DND-41 (cell line): Measurements from ENCODE around the gene PRKCD.

Experiments used
- ATAC-seq: fragments of 200-7000 bp; cut with Tn5 transposase; 3 replicates; pipeline ENCODE4 v1.9.1; 2021; ENCODE audit warnings: low read depth; ENCODE audit not compliant: insufficient read depth
- DNase-seq: peaks from one replicate; pipeline ENCODE4 v3.0.0-alpha.2; 2020
- H2AFZ ChIP-seq: 2 replicates; pipeline ENCODE4 v1.6.0; 2012; ENCODE audit warnings: low read depth, low read length
- H3K27ac ChIP-seq: 2 replicates; pipeline ENCODE4 v1.5.1; 2012; ENCODE audit warnings: low read length, inconsistent platforms
- H3K27me3 ChIP-seq: fragments of 200-600 bp; sonication (generic); 2 replicates; pipeline ENCODE4 v1.6.0; 2012; ENCODE audit warnings: low read length, mild to moderate bottlenecking, inconsistent platforms; ENCODE audit not compliant: insufficient read depth, poor library complexity
- H3K36me3 ChIP-seq: 2 replicates; pipeline ENCODE4 v1.5.1; 2012; ENCODE audit warnings: low read length, inconsistent platforms; ENCODE audit not compliant: insufficient read depth
- H3K4me1 ChIP-seq: 2 replicates; pipeline ENCODE4 v1.5.1; 2012; ENCODE audit warnings: mild to moderate bottlenecking, low read length; ENCODE audit not compliant: insufficient read depth
- H3K4me2 ChIP-seq: 2 replicates; pipeline ENCODE4 v1.6.0; 2012; ENCODE audit warnings: mild to moderate bottlenecking, moderate library complexity, low read length, inconsistent platforms; ENCODE audit not compliant: insufficient read depth
- H3K4me3 ChIP-seq, 2 experiments: fragments of 200-600 bp in 1 of 2; shearing (Covaris generic) in 1 of 2; 2 replicates each; pipeline ENCODE4 v1.5.1; 2012 to 2016; ENCODE audit warnings: inconsistent platforms in 2 of 2, low read length in 2 of 2, mild to moderate bottlenecking in 2 of 2, low read depth in 1 of 2, moderate library complexity in 1 of 2
- H3K79me2 ChIP-seq: 2 replicates; pipeline ENCODE4 v1.6.0; 2012; ENCODE audit warnings: low read length, inconsistent platforms; ENCODE audit not compliant: insufficient read depth
- H3K9ac ChIP-seq: 2 replicates; pipeline ENCODE4 v1.6.0; 2012; ENCODE audit warnings: low read depth, mild to moderate bottlenecking, inconsistent platforms, low read length, moderate library complexity
- H3K9me3 ChIP-seq: 2 replicates; pipeline ENCODE4 v1.5.1; 2012; ENCODE audit warnings: low read length, moderate library complexity, mild to moderate bottlenecking, inconsistent platforms; ENCODE audit not compliant: insufficient read depth, severe bottlenecking
- H4K20me1 ChIP-seq: 2 replicates; pipeline ENCODE4 v1.6.0; 2012; ENCODE audit warnings: low read length; ENCODE audit not compliant: insufficient read depth
- EZH2 ChIP-seq: IDR thresholded peaks from 3 replicates; pipeline ENCODE4 v1.6.1; 2012; ENCODE audit warnings: borderline replicate concordance, low read depth, mild to moderate bottlenecking, moderate library complexity, low read length, inconsistent platforms; ENCODE audit not compliant: severe bottlenecking
- TF ChIP-seq, protein P1 (sequence below): IDR thresholded peaks from 2 replicates; pipeline ENCODE4 v1.5.1; 2012; ENCODE audit warnings: borderline replicate concordance, low read length, moderate library complexity, mild to moderate bottlenecking; ENCODE audit not compliant: poor library complexity, severe bottlenecking; ENCODE audit errors: extremely low read depth

PRKCD gene

GRCh38 chr3:53146319-53146891, 14.6 kb upstream of the PRKCD start:
- Histone ChIP-seq H3K27ac (no peak overlapping the region), H3K9me3 (no peaks in the 10 kb centered on the region), H3K36me3 (no peaks in the 10 kb centered on the region), H3K79me2 (no peaks in the 10 kb centered on the region), H3K9ac (no peak overlapping the region), H3K4me2 (no peak overlapping the region), H3K4me1 (no peaks in the 10 kb centered on the region), H2AFZ (no peak overlapping the region), H3K27me3 (peaks cover 7% of the 10 kb centered on the region), H4K20me1 (no peaks in the 10 kb centered on the region), H3K4me3 (no peak overlapping the region)
- TF ChIP-seq EZH2: no peak
- TF ChIP-seq, protein P1, sequence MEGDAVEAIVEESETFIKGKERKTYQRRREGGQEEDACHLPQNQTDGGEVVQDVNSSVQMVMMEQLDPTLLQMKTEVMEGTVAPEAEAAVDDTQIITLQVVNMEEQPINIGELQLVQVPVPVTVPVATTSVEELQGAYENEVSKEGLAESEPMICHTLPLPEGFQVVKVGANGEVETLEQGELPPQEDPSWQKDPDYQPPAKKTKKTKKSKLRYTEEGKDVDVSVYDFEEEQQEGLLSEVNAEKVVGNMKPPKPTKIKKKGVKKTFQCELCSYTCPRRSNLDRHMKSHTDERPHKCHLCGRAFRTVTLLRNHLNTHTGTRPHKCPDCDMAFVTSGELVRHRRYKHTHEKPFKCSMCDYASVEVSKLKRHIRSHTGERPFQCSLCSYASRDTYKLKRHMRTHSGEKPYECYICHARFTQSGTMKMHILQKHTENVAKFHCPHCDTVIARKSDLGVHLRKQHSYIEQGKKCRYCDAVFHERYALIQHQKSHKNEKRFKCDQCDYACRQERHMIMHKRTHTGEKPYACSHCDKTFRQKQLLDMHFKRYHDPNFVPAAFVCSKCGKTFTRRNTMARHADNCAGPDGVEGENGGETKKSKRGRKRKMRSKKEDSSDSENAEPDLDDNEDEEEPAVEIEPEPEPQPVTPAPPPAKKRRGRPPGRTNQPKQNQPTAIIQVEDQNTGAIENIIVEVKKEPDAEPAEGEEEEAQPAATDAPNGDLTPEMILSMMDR: no peak
- no peak for DNase-seq
- ATAC-seq: no peak

GRCh38 chr3:53147151-53147902, 13.7 kb upstream of the PRKCD start:
- no peak for TF ChIP-seq EZH2
- TF ChIP-seq, protein P1: no peak
- H3K27ac ChIP-seq: no peak overlapping the region

DNA sequence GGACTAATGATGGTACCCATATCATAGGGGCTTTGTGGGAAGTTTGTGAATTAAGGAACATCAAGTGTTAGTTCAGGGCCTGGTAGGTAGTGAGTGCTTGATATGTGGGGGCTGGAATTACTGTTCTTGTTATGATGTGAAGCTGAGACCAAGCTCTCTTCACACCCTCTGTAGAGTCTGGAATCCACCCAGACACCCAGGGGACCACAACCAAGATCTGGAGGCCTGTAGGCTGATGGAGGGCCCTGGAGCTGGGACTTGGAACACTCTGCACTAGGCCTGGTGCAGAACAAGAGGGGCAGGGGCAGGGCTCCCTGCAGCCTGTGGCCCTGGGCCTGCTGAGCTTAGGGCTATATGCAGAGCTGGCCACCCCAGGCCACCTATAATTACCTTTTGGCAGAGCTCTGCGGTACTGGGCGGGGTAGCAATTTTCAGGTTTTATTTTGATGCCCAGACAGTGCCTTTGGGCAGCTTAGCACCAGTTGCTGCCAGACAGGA, 13.1 kb upstream of the PRKCD start:
- Histone ChIP-seq H3K27ac (no peak overlapping the region), H3K4me3 (no peak overlapping the region), H3K4me1 (no peaks in the 10 kb centered on the region), H3K27me3 (peaks cover 11% of the 10 kb centered on the region), H3K36me3 (no peaks in the 10 kb centered on the region), H3K4me2 (no peak overlapping the region), H2AFZ (no peak overlapping the region), H3K79me2 (no peaks in the 10 kb centered on the region), H4K20me1 (no peaks in the 10 kb centered on the region), H3K9ac (no peak overlapping the region), H3K9me3 (no peaks in the 10 kb centered on the region)
- ATAC-seq: no peak
- no peak for TF ChIP-seq EZH2
- TF ChIP-seq, protein P1: no peak
- no peak for DNase-seq

More at GRCh38 chr3:53147151-53147902, 13.7 kb upstream of the PRKCD start:
- Histone ChIP-seq H4K20me1 (no peaks in the 10 kb centered on the region), H3K4me3 (no peak overlapping the region), H3K4me1 (no peaks in the 10 kb centered on the region), H3K9ac (no peak overlapping the region), H3K79me2 (no peaks in the 10 kb centered on the region), H3K27me3 (peaks cover 10% of the 10 kb centered on the region), H3K36me3 (no peaks in the 10 kb centered on the region), H2AFZ (no peak overlapping the region), H3K4me2 (no peak overlapping the region), H3K9me3 (no peaks in the 10 kb centered on the region)
- ATAC-seq (no peak), DNase-seq (no peak)
